ENCODE measurements around the gene AIFM2. TPM values are rescaled to one million over a fixed set of nuclear protein-coding genes. Genes with fewer than 3 reads are reported as not detected.

AIFM2 gene
- total and polyA plus RNA-seq, 9 of the 15 experiments (the other 6 are each of a cell fraction or from before 2014, with no cell fraction given) = 2.7 to 14.1 (median 9.2) TPM

- TF ChIP-seq MNT (conservative IDR thresholded peaks at IDR 0.05) (no peak), ZNF146 (CRISPR knock-in tag; IDR thresholded peaks at IDR 0.05; ENCODE audit: unreplicated experiment) (no peak), ZNF143 (CRISPR knock-in tag; IDR thresholded peaks at IDR 0.05) (no peak), ZNF398 (CRISPR knock-in tag; IDR thresholded peaks at IDR 0.05) (no peak), ZNF431 (CRISPR knock-in tag; IDR thresholded peaks at IDR 0.05) (no peak)
These were observed 53.7 kb downstream of the AIFM2 start (continued) for GRCh38 chr10:70078937-70079336.

- H3K9ac ChIP-seq (ENCODE audit: insufficient read depth in 1 of 2, low read depth in 2 of 2, low read length in 2 of 2) = no peak overlapping the region
- POLR2A ChIA-PET = interaction anchor here (0.6 to 1.4 kb wide), 5 partner anchors 11 to 880 kb away, joined by 4 to 5 read pairs (median 4); no protein-coding TSS in a partner anchor
- BruUV-seq (replicated peaks) = no TSS peak
These were observed 54.3 kb downstream of the AIFM2 start for GRCh38 chr10:70078329-70078728.

More at GRCh38 chr10:70078329-70078728, 54.3 kb downstream of the AIFM2 start:
- CTCF ChIA-PET (ENCODE audit: low intra/inter-chr PET ratio) = no interaction called here
- no peak overlapping the region for H3K4me3 ChIP-seq
- 1% methylated on average over 5 of the region's 5 CpGs for WGBS (ENCODE audit: insufficient coverage, low coverage, missing lambda C conversion rate)
- H3K27ac ChIP-seq (ENCODE audit: extremely low read depth, low read depth, low read length) = no peak overlapping the region
- peaks cover 58 to 60% of the 10 kb centered on the region in 2 experiments for H3K27me3 ChIP-seq (ENCODE audit: control insufficient read depth in 2 of 2, insufficient read depth in 2 of 2, low read length in 2 of 2)
- H3K9me1 ChIP-seq (ENCODE audit: control insufficient read depth, insufficient read depth, low read length) = no peaks in the 10 kb centered on the region
- no peak for DNase-seq (ENCODE audit: extremely low read depth in 1 of 4, low spot score in 3 of 4)
- peaks cover 4% of the 10 kb centered on the region; the same call in 1 of the 2 replicates for H4K20me1 ChIP-seq (replicated peaks; ENCODE audit: control insufficient read depth, insufficient read depth, low read length)
- no peak for FAIRE-seq
- no peak overlapping the region for H3K4me2 ChIP-seq (ENCODE audit: insufficient read depth, low read length)
- no peaks in the 10 kb centered on the region for H3K79me2 ChIP-seq (ENCODE audit: control insufficient read depth, insufficient read depth, low read length)
- intact Hi-C loops (cut with micrococcal nuclease) (no loop called here), in situ Hi-C loops (cut with MboI) (no loop called here)
- H3K9me3 ChIP-seq (replicated peaks; ENCODE audit: control insufficient read depth, insufficient read depth, low read depth, low read length) = no peaks in the 10 kb centered on the region
- H2AFZ ChIP-seq (ENCODE audit: low read depth, low read length) = no peak overlapping the region
- no peak for ATAC-seq
- TF ChIP-seq BCL6 (CRISPR knock-in tag; IDR thresholded peaks at IDR 0.05) = no peak
- no peak for TF ChIP-seq ZNF146 (CRISPR knock-in tag; IDR thresholded peaks at IDR 0.05; ENCODE audit: unreplicated experiment)
- no peak for TF ChIP-seq MCM5 (IDR thresholded peaks at IDR 0.05; ENCODE audit: low read depth)
- no peak for TF ChIP-seq CHCHD3 (CRISPR knock-in tag; IDR thresholded peaks at IDR 0.05)
- no peak for TF ChIP-seq STAT5A (IDR thresholded peaks at IDR 0.05; ENCODE audit: borderline replicate concordance, low read length)
- no peak for TF ChIP-seq PCBP2 (IDR thresholded peaks at IDR 0.05; ENCODE audit: low read depth, low read length, poor library complexity, severe bottlenecking)
- H3K36me3 ChIP-seq (ENCODE audit: control insufficient read depth, insufficient read depth, low read length) = no peaks in the 10 kb centered on the region
- H3K4me1 ChIP-seq (replicated peaks in 1 of 2; ENCODE audit: control insufficient read depth in 2 of 2, insufficient read depth in 2 of 2, low read length in 2 of 2) = no peaks in the 10 kb centered on the region
